GM19455 (cell line): ENCODE results near the gene ZCCHC7.
"Not testable (repeated sequence)": the region's sequence is repeated elsewhere in the genome, so short reads cannot be mapped to it uniquely, and the experiment has no call there.

Source experiments
- ATAC-seq: cut with Tn5 transposase; IDR thresholded peaks from one replicate; pipeline ENCODE4 v1.9.1; 2021; ENCODE audit not compliant: unreplicated experiment

Gene ZCCHC7

GRCh38 chr9:37371565-37372464 lies 251.4 kb downstream of the ZCCHC7 start:
- ATAC-seq, result no peak

GRCh38 chr9:37372839-37373238 lies 252.5 kb downstream of the ZCCHC7 start:
- no peak for ATAC-seq

- no peak for ATAC-seq
Measured at GRCh38 chr9:37373621-37374020, 253.2 kb downstream of the ZCCHC7 start.

DNA sequence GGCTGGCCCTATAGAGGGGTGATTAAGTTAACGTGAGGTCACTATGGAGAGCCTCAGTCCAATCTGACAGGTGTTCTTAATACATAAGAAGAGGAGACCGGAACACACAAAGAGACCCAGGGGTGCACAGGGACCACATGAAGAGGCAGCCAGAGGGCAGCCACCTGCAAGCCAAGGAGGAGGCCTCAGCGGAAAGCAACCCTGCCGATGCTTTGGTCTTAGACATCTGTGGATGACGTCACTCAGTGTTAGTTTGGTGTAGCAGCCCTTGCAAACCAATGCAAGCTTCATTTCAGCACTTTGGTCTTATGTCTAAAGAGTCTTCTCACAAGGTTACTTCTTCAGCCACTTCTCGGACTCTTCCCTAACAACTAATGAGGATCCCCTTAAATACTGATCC lies 254.5 kb downstream of the ZCCHC7 start:
- ATAC-seq, result peak; percentile 38

DNA sequence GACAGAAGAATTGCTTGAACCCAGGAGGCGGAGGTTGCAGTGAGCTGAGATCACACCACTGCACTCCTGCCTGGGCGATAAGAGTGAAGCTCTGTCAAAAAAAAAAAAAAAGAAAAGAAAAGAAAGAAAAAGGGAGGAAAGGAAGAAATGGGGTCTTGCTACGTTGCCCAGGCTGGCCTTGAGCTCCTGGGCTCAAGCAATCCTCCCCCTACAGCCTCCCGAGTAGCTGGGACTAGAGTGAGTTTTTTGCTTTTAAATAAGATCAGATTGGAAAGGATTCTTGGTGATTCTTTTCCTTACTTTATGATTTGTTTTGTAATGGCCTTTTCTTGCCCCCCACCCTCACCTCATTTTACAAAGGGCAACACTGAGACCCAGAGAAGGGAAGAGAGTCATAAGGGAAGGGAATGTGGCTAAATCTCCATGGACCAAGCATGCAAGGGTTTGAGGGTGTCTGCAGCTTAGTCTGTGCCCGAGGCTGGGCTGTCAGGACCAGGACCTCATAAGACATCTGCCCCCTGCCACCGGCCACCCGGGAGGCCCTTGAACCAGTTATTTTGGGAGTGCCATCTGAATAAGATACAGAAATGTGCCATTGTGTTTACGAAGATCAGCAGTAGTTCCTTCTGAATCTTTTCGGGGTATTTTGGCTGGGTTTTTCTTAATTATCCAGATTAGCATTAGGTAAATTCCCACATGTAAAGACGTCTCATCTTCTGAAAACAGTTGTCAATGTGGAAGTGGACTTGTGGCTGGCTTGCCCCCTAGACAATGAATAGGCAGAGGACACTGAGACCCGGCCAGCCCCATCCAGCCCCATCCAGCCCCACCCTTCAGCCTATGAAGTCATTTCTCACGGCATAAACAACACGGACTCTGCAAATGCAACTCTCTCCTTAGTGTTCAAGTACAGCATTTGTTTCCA lies 257.6 kb downstream of the ZCCHC7 start:
- ATAC-seq, result no peak

DNA sequence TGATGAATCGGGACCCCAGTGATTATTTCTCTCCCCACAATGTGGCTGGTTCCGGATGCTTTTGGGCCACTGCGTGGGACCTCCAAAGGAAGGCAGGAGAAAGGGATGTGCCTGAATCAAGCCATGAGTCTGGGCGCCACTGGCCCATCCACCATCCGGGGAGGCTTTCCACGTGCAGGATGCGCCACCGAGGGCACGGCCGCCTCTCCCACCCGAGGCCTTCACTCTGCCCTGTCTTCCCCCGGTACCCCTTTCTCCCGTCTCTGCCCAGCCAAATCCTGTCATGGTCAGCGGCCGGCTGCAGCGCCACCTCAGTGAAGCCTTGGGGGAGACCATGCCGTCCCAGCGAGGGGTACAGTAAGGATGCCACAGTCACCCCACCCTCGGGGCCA lies 258.2 kb downstream of the ZCCHC7 start:
- ATAC-seq, result no peak

- ATAC-seq, result no peak
Measured at GRCh38 chr9:37379835-37380234, 259.5 kb downstream of the ZCCHC7 start.

- ATAC-seq, result no peak
Measured at GRCh38 chr9:37380570-37380969, 260.2 kb downstream of the ZCCHC7 start.

- no peak for ATAC-seq
Measured at GRCh38 chr9:37381094-37381741, 260.8 kb downstream of the ZCCHC7 start.

DNA sequence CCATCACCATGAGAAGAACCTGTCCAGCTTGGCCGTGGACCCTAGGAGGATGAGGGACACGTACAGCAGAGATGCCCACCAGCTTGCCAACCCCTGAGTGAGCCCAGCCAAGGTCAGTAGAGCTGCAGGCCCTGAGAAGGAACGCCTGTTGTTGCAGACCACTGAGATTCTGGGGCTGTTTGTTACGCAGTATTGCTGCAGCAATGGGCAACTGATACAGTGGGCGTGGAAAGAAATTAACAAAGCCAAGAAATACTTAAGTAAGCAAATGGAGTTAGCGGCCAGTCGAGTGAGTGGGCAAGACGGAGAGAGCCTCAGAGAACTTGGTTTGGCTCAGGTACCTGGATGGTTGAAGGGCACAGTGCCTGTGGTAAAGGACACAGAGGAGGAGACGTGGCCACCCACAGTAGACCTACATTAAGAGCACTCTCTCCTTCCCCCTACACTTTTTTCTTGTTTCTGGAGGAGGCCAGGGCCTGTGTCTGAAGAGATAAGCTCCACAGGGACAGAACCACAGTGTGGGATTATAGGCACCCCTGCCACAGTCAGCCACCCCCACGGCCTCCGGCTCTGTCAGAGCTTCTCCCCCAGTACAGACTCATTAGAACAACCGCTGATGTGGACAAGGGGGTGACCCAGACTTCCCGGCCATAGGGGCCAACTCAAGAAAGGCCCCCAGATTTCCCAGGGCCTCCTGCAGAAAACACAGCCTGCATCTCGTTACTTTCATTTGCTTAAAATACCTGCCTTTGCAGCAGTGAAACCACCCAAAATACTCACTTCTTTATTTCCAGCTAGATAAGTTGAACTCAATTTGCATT lies 262.0 kb downstream of the ZCCHC7 start:
- no peak for ATAC-seq

DNA sequence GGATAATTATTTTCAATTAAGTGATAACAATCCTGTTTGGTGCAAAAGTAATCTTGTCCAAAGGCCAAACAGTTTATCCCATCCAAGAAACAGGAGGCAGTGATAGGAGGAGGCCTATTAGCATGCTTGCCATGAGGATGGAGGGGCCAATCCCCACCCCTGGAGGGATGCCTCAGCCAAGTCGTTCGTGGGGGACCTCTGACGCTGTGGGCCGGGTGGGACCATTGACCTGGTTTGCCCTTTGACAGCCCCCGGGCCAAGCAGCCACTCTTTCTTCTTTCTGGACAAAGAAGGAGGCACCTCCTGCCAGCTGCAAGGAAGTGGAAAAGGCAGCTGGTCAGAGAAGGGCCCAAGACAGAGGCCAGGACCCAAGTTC lies 262.6 kb downstream of the ZCCHC7 start:
- ATAC-seq, result no peak

- no peak for ATAC-seq
Measured at GRCh38 chr9:37383393-37383792, 263.0 kb downstream of the ZCCHC7 start.

- ATAC-seq, result no peak
Measured at GRCh38 chr9:37383876-37384746, 263.7 kb downstream of the ZCCHC7 start.

GRCh38 chr9:37385286-37385685 lies 264.9 kb downstream of the ZCCHC7 start:
- ATAC-seq, result no peak

DNA sequence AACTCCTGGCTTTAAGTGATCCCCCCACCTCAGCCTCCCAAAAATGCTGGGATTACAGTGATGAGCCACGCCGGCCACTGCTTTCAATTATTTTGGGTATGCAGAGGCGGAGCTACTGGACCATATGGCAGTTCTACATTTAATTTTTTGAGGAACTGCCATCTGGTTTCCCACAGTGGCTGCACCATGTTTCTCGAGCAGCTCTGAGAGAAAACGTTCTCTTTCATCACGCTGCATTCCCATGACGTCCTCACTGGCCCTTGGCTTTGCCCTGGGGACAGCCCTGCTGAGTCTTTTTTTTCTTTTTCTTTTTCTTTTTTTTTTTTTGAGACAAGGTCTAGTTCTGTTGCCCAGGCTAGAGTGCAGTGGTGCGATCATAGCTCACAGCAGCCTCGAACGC lies 266.6 kb downstream of the ZCCHC7 start:
- ATAC-seq, result no peak

DNA sequence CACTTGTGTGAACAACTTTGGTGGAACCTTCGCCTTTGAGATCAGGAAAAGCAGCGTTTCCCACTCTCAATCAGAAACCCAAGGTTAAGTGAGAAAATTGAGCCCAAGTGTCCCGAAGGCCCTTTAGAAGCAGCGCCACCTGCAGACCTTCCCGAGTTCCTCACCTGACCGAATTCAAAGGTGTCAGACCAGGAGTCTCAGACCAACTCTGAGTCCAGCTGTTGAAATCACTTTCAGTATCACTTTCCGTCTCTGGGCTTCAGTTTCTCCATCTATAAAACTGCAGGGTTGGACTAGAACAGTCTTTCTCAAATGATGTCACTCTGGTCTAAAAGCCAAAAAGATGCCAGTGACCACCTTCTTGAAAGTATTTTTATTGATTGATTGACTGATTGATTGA lies 270.4 kb downstream of the ZCCHC7 start:
- peak; percentile 72 for ATAC-seq

- no peak for ATAC-seq
Measured at GRCh38 chr9:37392272-37392671, 271.9 kb downstream of the ZCCHC7 start.

- ATAC-seq, result no peak
Measured at GRCh38 chr9:37395229-37395628, 274.9 kb downstream of the ZCCHC7 start.

DNA sequence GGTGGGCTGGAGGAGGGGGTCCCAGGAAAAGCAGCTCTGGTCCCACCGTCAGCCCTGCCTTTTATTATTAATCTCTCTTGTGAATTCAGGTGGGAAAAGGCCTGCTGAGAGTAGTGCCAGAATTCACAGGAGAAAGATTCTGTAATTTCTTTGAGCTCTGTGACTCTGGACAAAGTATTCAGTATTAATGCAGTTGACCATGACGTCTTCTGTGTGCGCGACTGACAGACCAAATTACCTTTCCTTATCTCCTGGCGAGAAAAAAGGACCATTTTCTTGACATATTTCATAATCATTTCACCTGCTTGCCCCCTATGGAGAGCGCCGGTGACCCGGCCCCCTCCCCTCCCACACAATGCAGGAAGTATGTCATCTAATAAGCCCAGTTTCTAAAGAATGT lies 275.3 kb downstream of the ZCCHC7 start:
- ATAC-seq, result no peak

GRCh38 chr9:37397948-37398347 lies 277.6 kb downstream of the ZCCHC7 start:
- not testable (repeated sequence) for ATAC-seq
